ENCODE data around the gene FBXO2.

Gene FBXO2

DNA sequence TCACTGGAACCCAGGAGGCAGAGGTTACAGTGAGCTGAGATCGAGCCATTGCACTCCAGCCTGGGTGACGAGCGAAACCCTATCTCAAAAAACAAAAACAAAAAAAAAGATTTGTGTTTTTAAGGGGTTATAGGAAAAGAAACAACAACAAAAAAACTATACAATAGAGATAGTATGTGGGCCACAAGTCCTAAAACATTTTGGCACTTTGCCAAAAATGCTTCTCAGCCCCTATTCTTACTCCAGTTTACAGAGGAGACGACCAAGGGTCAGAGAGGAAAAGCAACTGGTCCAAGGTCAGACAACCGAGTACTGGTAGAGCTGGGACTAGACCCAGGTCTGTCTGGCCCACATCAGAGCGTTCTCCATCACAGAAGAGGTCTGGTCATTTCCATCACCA, 3.4 kb upstream of the FBXO2 start:
- Mint-ChIP-seq H3K27me3 (no peaks in the 10 kb centered on the region), H3K4me1 (peaks cover 8% of the 10 kb centered on the region), H3K27ac (ENCODE audit: low read depth) (no peak overlapping the region), H3K4me3 (no peak overlapping the region), H3K9me3 (no peaks in the 10 kb centered on the region), H3K36me3 (ENCODE audit: insufficient read depth) (peaks cover 25% of the 10 kb centered on the region)
- ATAC-seq (replicated peaks; ENCODE audit: extremely low read depth, poor library complexity, severe bottlenecking) (no peak), DNase-seq (ENCODE audit: low spot score in 2 of 2) (no peak)

DNA sequence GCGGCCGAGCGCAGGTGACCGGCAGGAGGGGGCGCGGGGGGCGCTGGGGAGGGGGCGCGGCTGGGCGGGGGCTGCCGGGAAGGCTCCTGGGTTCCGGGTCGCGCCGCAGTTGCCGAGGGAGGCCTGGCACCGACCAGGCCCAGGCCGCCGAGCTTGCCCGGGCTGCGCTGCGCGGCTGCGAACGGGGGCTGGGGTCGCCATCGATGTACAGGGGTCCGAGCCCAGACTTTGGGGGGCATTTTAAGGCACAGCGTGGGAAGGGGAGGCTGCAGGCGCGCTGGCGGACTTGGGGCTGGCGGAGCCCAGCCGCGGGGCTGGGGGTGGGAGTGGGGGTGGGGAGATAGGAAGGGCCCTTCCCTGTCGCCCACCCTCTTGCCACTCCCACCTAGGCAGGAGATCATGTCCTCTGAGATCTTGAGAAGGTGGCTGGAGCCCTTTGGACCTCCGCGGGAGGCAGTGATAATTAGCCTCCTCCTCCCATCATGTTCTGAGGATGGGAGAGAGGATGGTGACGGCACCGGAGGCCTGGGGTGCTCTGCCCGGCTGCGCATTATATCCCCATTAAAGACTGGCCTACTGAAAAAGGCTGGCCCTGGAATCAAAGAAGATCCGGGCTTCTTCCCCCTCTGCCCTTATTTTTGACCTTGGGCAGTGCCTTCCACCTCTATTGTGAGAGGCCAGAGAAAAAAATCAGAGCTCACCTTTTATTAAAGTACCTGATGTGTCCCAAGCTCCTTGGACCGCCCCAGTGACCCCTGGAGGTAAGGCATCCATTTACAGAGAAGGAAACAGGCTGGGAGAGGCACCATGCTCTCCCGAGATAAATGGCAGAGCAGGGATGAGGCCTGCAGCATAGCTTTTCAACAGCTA, 945 bp upstream of the FBXO2 start:
- Mint-ChIP-seq H3K4me1 (peaks cover 21% of the 10 kb centered on the region), H3K27ac (ENCODE audit: low read depth) (no peak overlapping the region), H3K4me3 (peak overlapping the region; percentile 74), H3K27me3 (no peaks in the 10 kb centered on the region), H3K9me3 (no peaks in the 10 kb centered on the region), H3K36me3 (ENCODE audit: insufficient read depth) (peaks cover 25% of the 10 kb centered on the region)
- DNase-seq (ENCODE audit: low spot score in 2 of 2) = no peak
- no peak for ATAC-seq (replicated peaks; ENCODE audit: extremely low read depth, poor library complexity, severe bottlenecking)

DNA sequence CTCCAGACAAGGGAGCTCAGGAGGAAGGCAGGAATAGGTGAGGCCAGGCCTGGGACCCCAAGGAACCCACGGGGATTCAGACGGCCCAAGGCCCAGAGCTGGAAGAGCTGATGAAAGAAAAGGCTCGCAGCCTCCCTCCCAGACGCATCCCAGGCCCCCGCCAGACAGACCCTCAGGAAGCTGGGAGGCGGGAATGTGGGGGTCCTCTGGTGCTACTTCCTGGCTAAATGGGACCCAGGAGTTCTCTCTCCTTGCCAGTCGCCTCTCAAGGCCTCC, 430 bp downstream of the FBXO2 start:
- no peak for ATAC-seq (replicated peaks; ENCODE audit: extremely low read depth, poor library complexity, severe bottlenecking)
- Mint-ChIP-seq H3K4me3 (peak overlapping the region; percentile 74), H3K4me1 (peaks cover 26% of the 10 kb centered on the region), H3K9me3 (no peaks in the 10 kb centered on the region), H3K27ac (ENCODE audit: low read depth) (no peak overlapping the region), H3K27me3 (no peaks in the 10 kb centered on the region), H3K36me3 (ENCODE audit: insufficient read depth) (peaks cover 18% of the 10 kb centered on the region)
- DNase-seq (ENCODE audit: low spot score in 2 of 2) = no peak

DNA sequence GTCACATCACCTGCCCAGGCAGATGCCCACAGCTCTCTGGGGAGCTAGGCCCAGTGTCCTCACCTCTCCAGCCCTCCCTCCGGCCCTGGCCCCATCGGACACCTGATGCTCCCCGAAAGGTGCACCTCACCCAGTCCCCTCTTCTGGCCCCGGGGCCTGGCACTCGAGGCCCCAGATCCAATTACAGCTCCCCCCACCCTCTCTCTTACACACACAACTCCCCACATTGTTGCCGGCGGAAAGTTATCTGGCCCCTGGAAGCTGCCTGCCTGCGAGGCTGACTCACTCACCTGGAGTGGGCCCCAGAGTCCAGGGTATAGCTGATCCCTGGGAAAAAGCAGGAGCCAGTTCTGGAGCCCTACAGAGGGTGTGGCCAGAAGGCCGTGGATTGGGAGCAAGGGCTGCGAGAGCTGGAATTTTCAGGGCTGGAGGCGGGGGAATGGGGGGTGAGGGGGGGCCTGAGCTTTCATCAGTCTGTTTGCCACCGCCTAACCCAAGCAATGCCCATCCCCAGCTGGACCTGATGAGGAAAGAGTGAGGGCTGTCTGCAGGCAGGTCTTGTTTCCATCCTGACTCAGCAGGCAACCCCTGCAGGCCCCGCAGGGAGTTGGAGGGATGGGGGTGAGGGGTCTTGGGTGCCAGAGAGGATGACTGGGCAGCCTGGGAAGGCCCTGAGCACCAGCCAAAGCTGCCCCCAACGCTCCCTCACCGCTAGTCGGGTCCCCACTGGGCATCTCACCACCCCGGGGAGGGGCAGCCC, 948 bp downstream of the FBXO2 start:
- H3K4me1 Mint-ChIP-seq = peaks cover 26% of the 10 kb centered on the region
- no peak overlapping the region for H3K27ac Mint-ChIP-seq (ENCODE audit: low read depth)
- no peaks in the 10 kb centered on the region for H3K9me3 Mint-ChIP-seq
- peaks cover 16% of the 10 kb centered on the region for H3K36me3 Mint-ChIP-seq (ENCODE audit: insufficient read depth)
- ATAC-seq (replicated peaks; ENCODE audit: extremely low read depth, poor library complexity, severe bottlenecking) (no peak), DNase-seq (ENCODE audit: low spot score in 2 of 2) (no peak)
- H3K27me3 Mint-ChIP-seq = no peaks in the 10 kb centered on the region
- H3K4me3 Mint-ChIP-seq = peak overlapping the region; percentile 74

DNA sequence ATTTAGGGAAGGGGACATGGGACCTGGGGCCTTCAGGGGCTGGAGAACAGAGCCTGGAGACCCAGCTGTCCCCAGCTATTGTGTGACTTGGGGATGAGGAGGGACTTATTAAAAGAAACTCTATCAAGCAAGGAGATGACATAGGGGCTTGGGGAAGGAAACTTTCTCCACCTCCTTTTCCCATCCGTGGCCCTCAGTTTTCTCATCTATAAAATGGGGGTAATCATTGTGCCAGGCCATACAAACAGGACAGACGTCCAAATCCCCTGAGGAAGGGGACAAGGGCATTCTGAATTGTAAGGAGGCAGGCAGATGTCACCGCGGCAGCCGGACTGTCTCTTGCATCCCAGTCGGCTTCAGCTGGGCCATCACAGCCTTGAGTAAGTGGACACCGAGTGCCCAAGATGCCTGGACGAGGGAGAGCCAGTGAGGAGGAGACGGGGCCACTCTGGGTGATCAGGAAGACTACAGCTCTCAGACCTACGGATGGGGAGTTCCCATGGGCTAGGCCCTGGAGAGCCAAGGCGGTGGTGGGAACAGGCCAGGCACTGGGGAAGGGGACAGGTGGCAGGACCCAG, 1.9 kb downstream of the FBXO2 start:
- Mint-ChIP-seq H3K9me3 (no peaks in the 10 kb centered on the region), H3K4me1 (peaks cover 26% of the 10 kb centered on the region), H3K27ac (ENCODE audit: low read depth) (no peak overlapping the region)

DNA sequence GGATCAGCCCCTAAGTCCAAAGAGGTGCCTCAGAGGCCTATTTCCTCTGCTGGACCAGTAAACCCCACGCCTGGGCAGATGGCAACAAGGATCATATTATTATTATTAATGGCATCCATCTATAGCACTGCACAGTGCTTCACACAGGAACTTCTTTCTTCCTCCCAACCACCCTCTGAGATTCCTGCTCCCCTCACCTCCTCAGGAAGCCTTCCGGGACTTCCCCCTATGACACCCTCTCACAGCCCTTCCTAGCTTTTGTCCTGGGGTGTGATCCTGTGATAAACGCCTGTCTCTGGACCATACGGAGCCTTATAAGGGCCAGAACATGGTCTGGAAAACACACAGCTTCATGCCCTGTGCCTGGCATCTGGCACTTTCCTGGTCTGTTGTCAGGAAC, 3.2 kb downstream of the FBXO2 start:
- peaks cover 26% of the 10 kb centered on the region for H3K4me1 Mint-ChIP-seq
- no peaks in the 10 kb centered on the region for H3K9me3 Mint-ChIP-seq
- H3K27me3 Mint-ChIP-seq = no peaks in the 10 kb centered on the region
- peak overlapping the region; percentile 78 for H3K27ac Mint-ChIP-seq (ENCODE audit: low read depth)
- peaks cover 3% of the 10 kb centered on the region for H3K36me3 Mint-ChIP-seq (ENCODE audit: insufficient read depth)
- DNase-seq (ENCODE audit: low spot score in 2 of 2) (no peak), ATAC-seq (replicated peaks; ENCODE audit: extremely low read depth, poor library complexity, severe bottlenecking) (no peak)
- peak overlapping the region; percentile 84 for H3K4me3 Mint-ChIP-seq

More for the DNA sequence above, 1.9 kb downstream of the FBXO2 start:
- Mint-ChIP-seq H3K4me3 (peak overlapping the region; percentile 74), H3K27me3 (no peaks in the 10 kb centered on the region), H3K36me3 (ENCODE audit: insufficient read depth) (peaks cover 8% of the 10 kb centered on the region)
- DNase-seq (ENCODE audit: low spot score in 2 of 2) (no peak), ATAC-seq (replicated peaks; ENCODE audit: extremely low read depth, poor library complexity, severe bottlenecking) (no peak)

DNA sequence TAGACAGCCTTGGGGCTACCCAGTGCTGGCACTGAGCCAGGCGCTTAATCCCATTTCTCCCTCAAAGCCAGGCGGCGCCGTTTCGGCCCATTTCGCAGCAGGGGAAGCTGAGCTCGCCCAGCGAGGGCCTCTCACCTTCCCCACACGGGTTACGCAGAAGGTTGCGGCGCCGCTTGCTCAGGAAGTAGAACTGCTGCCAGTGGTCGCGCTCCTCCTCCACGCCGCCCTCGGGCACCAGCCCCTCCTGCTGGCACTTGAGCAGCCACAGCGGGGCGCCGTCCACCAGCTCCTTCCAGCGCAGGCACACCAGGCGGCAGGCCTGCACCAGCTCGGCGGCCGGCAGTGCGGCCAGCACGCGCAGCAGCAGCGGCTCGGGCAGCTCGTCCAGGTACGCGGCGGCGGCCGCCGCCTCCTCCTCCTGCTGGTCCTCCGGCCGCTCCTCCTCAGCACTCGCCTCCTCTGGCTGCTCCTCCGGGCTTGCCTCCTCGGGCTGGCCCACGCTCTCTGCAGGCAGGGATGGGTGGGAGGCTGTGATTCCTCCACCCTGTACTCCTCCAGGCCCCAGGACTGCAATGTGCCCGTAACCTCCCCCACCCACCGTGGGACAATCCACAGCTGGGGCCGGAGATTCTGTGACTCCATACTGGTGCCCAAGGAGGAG, 3.8 kb downstream of the FBXO2 start:
- no peaks in the 10 kb centered on the region for H3K9me3 Mint-ChIP-seq
- peak overlapping the region; percentile 78 for H3K27ac Mint-ChIP-seq (ENCODE audit: low read depth)
- H3K4me1 Mint-ChIP-seq = peaks cover 21% of the 10 kb centered on the region

DNA sequence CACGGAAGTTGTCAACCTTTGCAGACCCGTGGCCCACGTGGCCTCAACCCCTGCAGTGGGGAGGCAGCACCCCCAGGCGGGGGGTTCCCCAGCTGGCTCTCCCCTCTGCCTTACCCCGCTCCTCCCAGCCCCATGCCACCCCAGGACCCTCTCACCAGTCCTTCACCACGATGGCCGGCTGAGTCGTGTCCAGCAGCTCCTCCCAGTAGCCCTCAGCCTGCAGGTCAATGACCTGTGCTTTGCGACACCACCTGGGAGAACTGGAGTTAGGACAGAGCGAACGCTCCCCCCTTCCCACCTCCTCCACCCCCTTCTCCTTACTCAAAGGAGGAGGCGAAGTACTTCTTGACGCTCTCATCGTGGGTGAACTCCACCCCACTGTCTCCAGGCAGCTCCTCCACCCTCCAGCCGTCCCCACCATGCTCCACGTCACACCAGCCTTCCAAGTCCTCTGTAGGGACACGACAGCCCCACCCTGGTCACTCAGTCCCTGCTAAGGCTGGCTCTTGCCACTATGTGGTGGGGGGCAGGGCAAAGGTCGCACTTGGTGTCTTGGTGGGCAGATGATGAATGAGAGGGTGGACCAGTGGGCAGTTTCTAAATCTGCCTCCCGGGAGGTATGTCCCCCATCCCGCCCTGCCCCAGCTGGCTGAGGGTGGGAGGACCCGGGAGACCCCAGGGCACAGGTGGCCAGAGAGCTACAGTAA, 4.5 kb downstream of the FBXO2 start:
- Mint-ChIP-seq H3K27ac (ENCODE audit: low read depth) (no peak overlapping the region), H3K9me3 (no peaks in the 10 kb centered on the region), H3K36me3 (ENCODE audit: insufficient read depth) (peaks cover 3% of the 10 kb centered on the region), H3K27me3 (no peaks in the 10 kb centered on the region), H3K4me1 (peaks cover 19% of the 10 kb centered on the region), H3K4me3 (peak overlapping the region; percentile 84)
- no peak for ATAC-seq (replicated peaks; ENCODE audit: extremely low read depth, poor library complexity, severe bottlenecking)
- no peak for DNase-seq (ENCODE audit: low spot score in 2 of 2)

More for the DNA sequence above, 3.8 kb downstream of the FBXO2 start:
- no peaks in the 10 kb centered on the region for H3K27me3 Mint-ChIP-seq
- H3K36me3 Mint-ChIP-seq (ENCODE audit: insufficient read depth) = peaks cover 3% of the 10 kb centered on the region
- peak; percentile 88 for ATAC-seq (replicated peaks; ENCODE audit: extremely low read depth, poor library complexity, severe bottlenecking)
- H3K4me3 Mint-ChIP-seq = peak overlapping the region; percentile 84
- DNase-seq (ENCODE audit: low spot score in 2 of 2) = peak; percentile 76 to 80

DNA sequence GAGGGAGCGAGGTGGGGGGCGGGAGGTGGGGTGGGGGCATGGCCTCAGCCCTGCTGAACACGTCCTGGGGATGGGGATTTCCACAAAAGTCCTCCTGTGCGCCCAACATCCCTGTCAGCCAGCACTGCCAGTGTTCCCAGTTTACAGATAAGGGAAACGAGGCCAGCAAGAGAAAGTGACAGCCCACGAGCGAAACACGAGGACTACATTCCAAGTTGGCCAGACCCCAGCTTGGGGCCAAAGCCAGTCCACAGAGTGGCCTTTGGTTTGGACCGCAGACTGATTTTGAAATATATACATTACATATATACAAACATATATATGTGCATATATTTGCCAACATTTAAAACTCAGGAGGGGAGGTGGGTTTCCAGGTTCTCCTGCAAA, 5.0 kb downstream of the FBXO2 start:
- peaks cover 19% of the 10 kb centered on the region for H3K4me1 Mint-ChIP-seq
- H3K9me3 Mint-ChIP-seq = no peaks in the 10 kb centered on the region
- ATAC-seq (replicated peaks; ENCODE audit: extremely low read depth, poor library complexity, severe bottlenecking) (no peak), DNase-seq (ENCODE audit: low spot score in 2 of 2) (no peak)
- no peaks in the 10 kb centered on the region for H3K27me3 Mint-ChIP-seq
- H3K36me3 Mint-ChIP-seq (ENCODE audit: insufficient read depth) = peaks cover 3% of the 10 kb centered on the region
- no peak overlapping the region for H3K4me3 Mint-ChIP-seq
- H3K27ac Mint-ChIP-seq (ENCODE audit: low read depth) = no peak overlapping the region

DNA sequence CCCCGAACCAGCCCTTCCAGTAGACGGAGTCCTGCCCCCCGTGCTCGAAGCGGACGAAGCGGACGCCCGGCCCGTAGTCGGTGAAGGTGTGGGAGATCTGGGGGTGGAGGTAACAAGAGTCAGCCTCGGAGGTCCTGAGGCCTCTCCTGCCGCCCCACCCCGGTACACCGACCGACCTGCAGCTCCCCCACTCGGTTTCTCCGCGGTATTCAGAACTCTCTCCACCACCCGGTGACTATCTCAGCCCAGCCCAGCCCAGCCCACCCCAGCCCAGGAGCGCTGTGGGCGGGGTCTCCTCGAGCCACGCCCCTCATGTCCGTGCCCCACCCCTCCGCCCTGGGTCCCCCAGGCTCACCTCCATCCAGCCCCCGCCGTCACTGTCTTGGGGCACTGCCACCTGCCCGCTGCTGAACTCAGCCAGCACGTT, 5.5 kb downstream of the FBXO2 start:
- no peak for DNase-seq (ENCODE audit: low spot score in 2 of 2)
- peaks cover 19% of the 10 kb centered on the region for H3K4me1 Mint-ChIP-seq
- H3K4me3 Mint-ChIP-seq = no peak overlapping the region
- no peak for ATAC-seq (replicated peaks; ENCODE audit: extremely low read depth, poor library complexity, severe bottlenecking)
- no peaks in the 10 kb centered on the region for H3K27me3 Mint-ChIP-seq
- no peak overlapping the region for H3K27ac Mint-ChIP-seq (ENCODE audit: low read depth)
- no peaks in the 10 kb centered on the region for H3K9me3 Mint-ChIP-seq
- peaks cover 3% of the 10 kb centered on the region for H3K36me3 Mint-ChIP-seq (ENCODE audit: insufficient read depth)

DNA sequence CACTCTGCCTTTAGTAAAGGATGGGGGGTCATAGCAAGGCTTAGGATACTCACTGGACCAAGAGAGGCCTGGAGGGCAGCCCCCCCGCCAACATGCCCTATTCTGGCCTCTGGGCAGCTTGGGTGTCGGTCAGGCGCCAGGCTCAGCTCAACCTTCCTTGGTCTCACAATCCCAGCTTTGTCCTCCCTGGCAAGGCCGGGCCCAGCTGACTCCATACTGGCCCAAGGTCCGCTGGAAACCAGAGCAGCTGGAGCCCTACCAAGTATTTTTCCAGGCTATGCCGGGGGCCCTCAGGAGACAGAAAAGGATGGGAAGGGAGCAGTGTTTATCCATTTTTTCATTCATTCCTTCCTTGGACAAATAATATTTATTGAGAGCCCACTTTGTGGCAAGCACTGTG, 6.2 kb downstream of the FBXO2 start:
- Mint-ChIP-seq H3K27ac (ENCODE audit: low read depth) (no peak overlapping the region), H3K4me3 (no peak overlapping the region), H3K27me3 (no peaks in the 10 kb centered on the region), H3K4me1 (peaks cover 19% of the 10 kb centered on the region), H3K9me3 (no peaks in the 10 kb centered on the region), H3K36me3 (ENCODE audit: insufficient read depth) (peaks cover 3% of the 10 kb centered on the region)
- ATAC-seq (replicated peaks; ENCODE audit: extremely low read depth, poor library complexity, severe bottlenecking) (no peak), DNase-seq (ENCODE audit: low spot score in 2 of 2) (no peak)

DNA sequence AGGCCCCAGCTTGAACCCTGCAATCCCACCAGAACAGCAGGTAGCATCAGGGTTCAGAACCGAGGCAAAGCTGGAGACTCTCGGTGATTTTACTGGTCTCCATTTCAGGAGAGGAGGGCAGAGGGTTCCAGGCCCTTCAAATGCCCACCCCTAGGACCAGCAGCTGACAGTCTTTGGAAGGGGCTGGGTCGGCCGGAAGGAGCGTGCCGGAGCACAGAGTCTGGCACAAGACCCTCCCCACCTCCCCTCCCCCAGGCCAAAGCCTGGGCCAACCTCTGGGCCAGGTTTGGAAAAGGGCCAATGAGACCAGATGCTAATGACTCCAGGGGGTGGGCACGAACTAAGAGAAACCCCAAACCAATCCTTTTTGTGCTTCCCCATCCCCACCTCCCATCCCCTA, 6.9 kb downstream of the FBXO2 start:
- Mint-ChIP-seq H3K36me3 (ENCODE audit: insufficient read depth) (peaks cover 3% of the 10 kb centered on the region), H3K4me3 (no peak overlapping the region), H3K27ac (ENCODE audit: low read depth) (no peak overlapping the region), H3K27me3 (no peaks in the 10 kb centered on the region), H3K9me3 (no peaks in the 10 kb centered on the region), H3K4me1 (peaks cover 19% of the 10 kb centered on the region)
- ATAC-seq (replicated peaks; ENCODE audit: extremely low read depth, poor library complexity, severe bottlenecking) (no peak), DNase-seq (ENCODE audit: low spot score in 2 of 2) (no peak)

Data from central memory CD8-positive, alpha-beta T cell (primary cell).